Glutamatergic neuron (in vitro differentiated cells): ENCODE measurements around the gene LAMC3. TPM values are rescaled to one million over a fixed set of nuclear protein-coding genes. Genes with fewer than 3 reads are reported as not detected.

Source experiments
- DNase-seq: peaks from one replicate; pipeline ENCODE4 v3.0.0; 2022
- H3K27ac Mint-ChIP-seq: one replicate; pipeline ENCODE4 v1.8.0; 2020; ENCODE audit warnings: mild to moderate bottlenecking, mixed read lengths, inconsistent platforms; ENCODE audit not compliant: unreplicated experiment
- H3K27me3 Mint-ChIP-seq: one replicate; pipeline ENCODE4 v1.8.0; 2020; ENCODE audit warnings: mild to moderate bottlenecking, moderate library complexity, mixed read lengths, inconsistent platforms; ENCODE audit not compliant: unreplicated experiment
- H3K36me3 Mint-ChIP-seq: one replicate; pipeline ENCODE4 v1.8.0; 2020; ENCODE audit warnings: mild to moderate bottlenecking, mixed read lengths, inconsistent platforms; ENCODE audit not compliant: unreplicated experiment
- H3K4me1 Mint-ChIP-seq: one replicate; pipeline ENCODE4 v1.8.0; 2020; ENCODE audit warnings: mild to moderate bottlenecking, low read depth, mixed read lengths, inconsistent platforms; ENCODE audit not compliant: unreplicated experiment
- H3K4me3 Mint-ChIP-seq: one replicate; pipeline ENCODE4 v1.8.0; 2020; ENCODE audit warnings: mild to moderate bottlenecking, mixed read lengths, inconsistent platforms; ENCODE audit not compliant: unreplicated experiment
- H3K9me3 Mint-ChIP-seq: one replicate; pipeline ENCODE4 v1.8.0; 2020; ENCODE audit warnings: mild to moderate bottlenecking, moderate library complexity, mixed read lengths, inconsistent platforms; ENCODE audit not compliant: unreplicated experiment
- CTCF ChIP-seq: fragments of 200-600 bp; sonication (generic); IDR thresholded peaks from one replicate; pipeline ENCODE4 v1.5.0; 2021; ENCODE audit not compliant: partially characterized antibody, unreplicated experiment
- total RNA-seq: library from RNA; stranded (reverse); fragmentation: NEBNext Ultra II Directional; extraction: Animal tissue kit (Norgen Biotek cat#: 25700); gene quantifications from one replicate; pipeline ENCODE4 v1.2.1, GENCODE V29; 2021; ENCODE audit not compliant: unreplicated experiment

The LAMC3 gene
- total RNA-seq, 1 donor from 2014 or later, result 0.17 TPM

- Mint-ChIP-seq H3K36me3 (no peaks in the 10 kb centered on the region), H3K27me3 (peaks cover 8% of the 10 kb centered on the region), H3K4me1 (no peaks in the 10 kb centered on the region), H3K9me3 (peaks cover 9% of the 10 kb centered on the region), H3K27ac (no peak overlapping the region), H3K4me3 (no peak overlapping the region)
- no peak for TF ChIP-seq CTCF
- DNase-seq, result no peak
Observed at GRCh38 chr9:131019388-131020239, 10.6 kb downstream of the LAMC3 start.

GRCh38 chr9:131020388-131020787 is 11.4 kb downstream of the LAMC3 start:
- no peak overlapping the region for H3K27ac Mint-ChIP-seq
- peaks cover 11% of the 10 kb centered on the region for H3K27me3 Mint-ChIP-seq
- no peak for TF ChIP-seq CTCF
- no peak for DNase-seq
- H3K9me3 Mint-ChIP-seq, result peaks cover 9% of the 10 kb centered on the region
- no peak overlapping the region for H3K4me3 Mint-ChIP-seq
- H3K4me1 Mint-ChIP-seq, result no peaks in the 10 kb centered on the region
- no peaks in the 10 kb centered on the region for H3K36me3 Mint-ChIP-seq

GRCh38 chr9:131020862-131021261 is 11.9 kb downstream of the LAMC3 start:
- Mint-ChIP-seq H3K27ac (no peak overlapping the region), H3K9me3 (peaks cover 8% of the 10 kb centered on the region), H3K27me3 (peaks cover 11% of the 10 kb centered on the region), H3K4me3 (no peak overlapping the region), H3K36me3 (no peaks in the 10 kb centered on the region), H3K4me1 (no peaks in the 10 kb centered on the region)
- no peak for DNase-seq
- no peak for TF ChIP-seq CTCF

- Mint-ChIP-seq H3K36me3 (no peaks in the 10 kb centered on the region), H3K9me3 (peaks cover 5% of the 10 kb centered on the region)
Observed at GRCh38 chr9:131021785-131022184, 12.8 kb downstream of the LAMC3 start.

More at GRCh38 chr9:131021785-131022184, 12.8 kb downstream of the LAMC3 start:
- no peak for TF ChIP-seq CTCF
- H3K4me1 Mint-ChIP-seq, result no peaks in the 10 kb centered on the region
- H3K27ac Mint-ChIP-seq, result no peak overlapping the region
- H3K4me3 Mint-ChIP-seq, result no peak overlapping the region
- DNase-seq, result no peak
- peaks cover 8% of the 10 kb centered on the region for H3K27me3 Mint-ChIP-seq
